GM18507 (cell line): ENCODE data around the gene OR1J1.

Experiments used
- DNase-seq: peaks from one replicate; pipeline ENCODE4 v3.0.0; 2011; ENCODE audit warnings: low read depth; ENCODE audit not compliant: insufficient read length; ENCODE audit errors: extremely low spot score
- FAIRE-seq: peaks from 2 replicates; lab custom pipeline; 2011; peaks lifted over from hg19 to GRCh38; lab: Jason Lieb, UNC

OR1J1 gene

GRCh38 chr9:122453677-122454135 is 24.0 kb downstream of the OR1J1 start:
- FAIRE-seq = no peak

DNA sequence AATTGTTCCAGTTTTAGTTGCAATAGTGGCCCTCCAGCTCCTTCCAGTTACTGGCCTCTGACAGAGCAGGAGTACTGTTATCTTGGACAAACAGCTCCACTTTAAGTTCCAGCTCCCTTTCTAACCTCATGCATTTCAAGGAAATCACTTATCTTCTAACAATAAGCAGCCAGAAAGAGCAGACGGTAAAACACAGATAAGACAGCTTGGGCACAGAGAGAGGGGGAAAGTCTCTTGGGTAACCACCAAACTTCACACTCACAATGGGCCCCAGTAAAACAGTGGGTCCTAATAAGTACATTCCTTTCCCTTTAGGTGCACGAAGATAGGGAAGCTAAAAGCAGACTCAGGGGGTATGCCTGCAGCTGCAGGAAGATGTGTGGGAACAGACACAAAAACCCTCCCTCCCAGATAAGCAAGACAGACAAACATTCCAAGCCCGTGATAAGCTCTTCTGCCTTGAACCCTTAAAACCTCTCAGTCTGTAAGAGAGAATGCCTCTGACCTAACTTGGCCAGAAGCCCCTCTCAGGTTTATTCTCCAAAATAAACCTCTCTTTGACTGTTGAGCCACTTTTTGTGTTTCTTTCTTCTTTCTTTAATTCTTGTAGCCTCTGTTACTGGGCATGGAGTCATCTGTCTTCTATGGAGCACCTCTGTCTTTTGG is 30.8 kb downstream of the OR1J1 start:
- DNase-seq = no peak
- FAIRE-seq = no peak

More at GRCh38 chr9:122453677-122454135, 24.0 kb downstream of the OR1J1 start:
- DNase-seq = no peak

GRCh38 chr9:122445155-122445749 is 32.5 kb downstream of the OR1J1 start:
- FAIRE-seq (no peak), DNase-seq (no peak)

DNA sequence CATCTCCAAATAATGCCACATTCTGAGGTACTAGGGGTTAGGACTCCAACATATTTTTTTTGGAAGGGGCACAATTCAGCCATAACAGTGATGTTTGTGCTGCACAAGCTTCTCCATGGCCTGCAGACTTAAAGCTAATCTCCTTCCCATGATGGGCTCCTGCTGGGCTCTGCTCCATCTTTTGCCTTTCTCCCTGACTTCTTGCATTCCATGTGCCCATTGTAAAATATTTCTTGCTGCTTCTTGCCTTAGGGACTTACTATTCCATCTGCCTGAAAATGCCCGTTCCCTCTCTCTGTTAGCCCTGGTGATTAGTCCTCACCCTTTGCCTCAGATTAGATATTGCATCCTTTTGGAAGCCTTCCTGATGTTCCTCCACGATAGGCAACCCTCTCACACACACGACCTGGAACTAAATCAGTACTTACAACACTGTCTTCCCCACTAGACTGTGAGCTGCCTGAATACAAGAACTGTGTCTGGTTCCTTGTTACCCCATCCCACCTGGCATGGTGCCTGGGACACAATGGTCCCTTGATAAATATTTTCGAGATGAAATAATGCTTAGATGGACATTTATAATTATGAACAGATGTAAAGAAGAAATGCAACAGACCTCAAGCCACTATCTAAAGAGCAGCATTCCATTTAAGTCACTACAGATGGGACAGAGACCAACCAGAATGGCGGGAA is 33.5 kb downstream of the OR1J1 start:
- DNase-seq (no peak), FAIRE-seq (no peak)

DNA sequence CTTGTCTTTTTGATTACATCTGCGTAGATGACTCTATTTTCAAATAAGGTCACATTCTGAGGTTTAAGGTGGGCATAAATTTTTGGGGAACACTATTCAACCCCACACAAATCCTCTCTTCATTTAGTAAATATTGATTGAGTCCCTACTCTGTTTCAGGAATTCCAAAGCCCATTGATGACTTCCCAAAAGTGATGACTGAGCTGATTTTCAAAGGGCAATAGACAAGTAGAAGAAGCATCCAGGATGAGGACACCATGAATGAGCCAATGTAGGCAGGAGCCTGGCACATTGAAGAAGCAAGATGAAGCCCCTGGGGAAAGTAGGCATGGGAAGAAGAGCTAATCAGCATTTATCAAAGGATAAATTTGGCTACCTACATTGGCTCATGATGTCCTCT is 35.2 kb downstream of the OR1J1 start:
- DNase-seq (no peak), FAIRE-seq (no peak)
